ENCODE results near the gene FAM177A1.
"Not testable (repeated sequence)": the region's sequence is repeated elsewhere in the genome, so short reads cannot be mapped to it uniquely, and the experiment has no call there.

The FAM177A1 gene

GRCh38 chr14:35044939-35045797 lies 904 bp upstream of the FAM177A1 start:
- TF ChIP-seq POLR2A (IDR thresholded peaks at IDR 0.05; ENCODE audit: low read depth, low read length) = no peak
- FAIRE-seq = peak; percentile 20
- no peak for DNase-seq (ENCODE audit: insufficient read length, low spot score)

- FAIRE-seq = no peak
- no peak for DNase-seq (ENCODE audit: insufficient read length, low spot score)
- TF ChIP-seq POLR2A (IDR thresholded peaks at IDR 0.05; ENCODE audit: low read depth, low read length) = no peak
Observed at GRCh38 chr14:35045798-35046047, 349 bp upstream of the FAM177A1 start.

GRCh38 chr14:35046751-35047536 lies 872 bp downstream of the FAM177A1 start:
- TF ChIP-seq POLR2A (IDR thresholded peaks at IDR 0.05; ENCODE audit: low read depth, low read length) = no peak
- FAIRE-seq = no peak
- DNase-seq (ENCODE audit: insufficient read length, low spot score) = peak; percentile 45

- FAIRE-seq (peak; percentile 15), DNase-seq (ENCODE audit: insufficient read length, low spot score) (no peak)
- TF ChIP-seq POLR2A (IDR thresholded peaks at IDR 0.05; ENCODE audit: low read depth, low read length) = no peak
Observed at GRCh38 chr14:35047976-35048513, 2.0 kb downstream of the FAM177A1 start.

- DNase-seq (ENCODE audit: insufficient read length, low spot score) (no peak), FAIRE-seq (peak; percentile 87)
- no peak for TF ChIP-seq POLR2A (IDR thresholded peaks at IDR 0.05; ENCODE audit: low read depth, low read length)
Observed at GRCh38 chr14:35050652-35051051, 4.6 kb downstream of the FAM177A1 start.

- FAIRE-seq = no peak
- DNase-seq (ENCODE audit: insufficient read length, low spot score) = no peak
- TF ChIP-seq POLR2A (IDR thresholded peaks at IDR 0.05; ENCODE audit: low read depth, low read length) = no peak
Observed at GRCh38 chr14:35051796-35052195, 5.7 kb downstream of the FAM177A1 start.

- DNase-seq (ENCODE audit: insufficient read length, low spot score) = no peak
- no peak for TF ChIP-seq POLR2A (IDR thresholded peaks at IDR 0.05; ENCODE audit: low read depth, low read length)
- no peak for FAIRE-seq
Observed at GRCh38 chr14:35052637-35053036, 6.6 kb downstream of the FAM177A1 start.

GRCh38 chr14:35061113-35061791 lies 15.2 kb downstream of the FAM177A1 start:
- FAIRE-seq = peak; percentile 87
- not testable (repeated sequence) for DNase-seq (ENCODE audit: insufficient read length, low spot score)

GRCh38 chr14:35065731-35066130 lies 19.7 kb downstream of the FAM177A1 start:
- not testable (repeated sequence) for DNase-seq (ENCODE audit: insufficient read length, low spot score); FAIRE-seq

- TF ChIP-seq POLR2A (IDR thresholded peaks at IDR 0.05; ENCODE audit: low read depth, low read length) = no peak
- FAIRE-seq (no peak), DNase-seq (ENCODE audit: insufficient read length, low spot score) (no peak)
Observed at GRCh38 chr14:35068238-35069012, 22.4 kb downstream of the FAM177A1 start.

GRCh38 chr14:35072226-35072625 lies 26.2 kb downstream of the FAM177A1 start:
- FAIRE-seq = no peak
- DNase-seq (ENCODE audit: insufficient read length, low spot score) = no peak
- no peak for TF ChIP-seq POLR2A (IDR thresholded peaks at IDR 0.05; ENCODE audit: low read depth, low read length)

- FAIRE-seq (no peak), DNase-seq (ENCODE audit: insufficient read length, low spot score) (no peak)
- no peak for TF ChIP-seq POLR2A (IDR thresholded peaks at IDR 0.05; ENCODE audit: low read depth, low read length)
Observed at GRCh38 chr14:35073486-35073885, 27.4 kb downstream of the FAM177A1 start.

GRCh38 chr14:35078082-35078481 lies 32.0 kb downstream of the FAM177A1 start:
- DNase-seq (ENCODE audit: insufficient read length, low spot score) (no peak), FAIRE-seq (no peak)
- TF ChIP-seq POLR2A (IDR thresholded peaks at IDR 0.05; ENCODE audit: low read depth, low read length) = no peak

Measured in H54 (cell line).